ENCODE data around the gene PCDHB14. TPM values are rescaled to one million over a fixed set of nuclear protein-coding genes. Genes with fewer than 3 reads are reported as not detected.
A peak's percentile ranks its signal among the peaks of the same experiment; 100 is the strongest.
"Not testable (repeated sequence)": the region's sequence is repeated elsewhere in the genome, so short reads cannot be mapped to it uniquely, and the experiment has no call there.

The PCDHB14 gene
- total RNA-seq, 1 experiment from 2014 or later = 0.07 TPM

GRCh38 chr5:141236516-141237313 is 13.6 kb downstream of the PCDHB14 start:
- Histone ChIP-seq H3K4me3 (no peak overlapping the region), H3K36me3 (ENCODE audit: low read depth) (no peaks in the 10 kb centered on the region), H3K4me2 (no peak overlapping the region), H3K9me3 (ENCODE audit: insufficient read depth, low read depth) (no peaks in the 10 kb centered on the region), H3K9me2 (ENCODE audit: insufficient read depth) (no peaks in the 10 kb centered on the region), H3K4me1 (replicated peaks; ENCODE audit: insufficient read depth) (no peaks in the 10 kb centered on the region), H3K27ac (no peak overlapping the region), H2AFZ (no peak overlapping the region), H3F3A (ENCODE audit: insufficient read depth, low read depth) (no peaks in the 10 kb centered on the region), H3K79me2 (ENCODE audit: low read depth) (no peaks in the 10 kb centered on the region), H4K20me1 (ENCODE audit: insufficient read depth) (no peaks in the 10 kb centered on the region), H3K27me3 (ENCODE audit: insufficient read depth, low read depth) (peaks cover 3% of the 10 kb centered on the region; the same call in 1 of the 2 replicates)
- DNase-seq = no peak
- ChIA-PET CTCF (no interaction called here), POLR2A (ENCODE audit: unreplicated experiment) (no interaction called here)
- intact Hi-C loops (cut with micrococcal nuclease; ENCODE audit: unreplicated experiment) = no loop called here
- BruUV-seq (replicated peaks) = no TSS peak
- TF ChIP-seq EZH2 (IDR thresholded peaks at IDR 0.05; ENCODE audit: low read depth) (no peak), CTCF (conservative IDR thresholded peaks at IDR 0.05) (no peak)

GRCh38 chr5:141241496-141241895 is 18.4 kb downstream of the PCDHB14 start:
- no peaks in the 10 kb centered on the region for H3K36me3 ChIP-seq (ENCODE audit: low read depth)
- no TSS peak for BruUV-seq (replicated peaks)
- H3K4me1 ChIP-seq (replicated peaks; ENCODE audit: insufficient read depth) = no peaks in the 10 kb centered on the region
- ChIA-PET POLR2A (ENCODE audit: unreplicated experiment) (no interaction called here), CTCF (interaction anchor here (0.5 kb wide), 1 partner anchor 317 kb away, joined by 6 read pairs; no protein-coding TSS in a partner anchor)
- no peak overlapping the region for H3K4me2 ChIP-seq
- 0 out of 2 replicates have a peak, but pooled peaks cover 3% of the 10 kb centered on the region for H3K27me3 ChIP-seq (ENCODE audit: insufficient read depth, low read depth)
- no peak overlapping the region for H3K27ac ChIP-seq
- H3K4me3 ChIP-seq = no peak overlapping the region
- DNase-seq = no peak
- no peaks in the 10 kb centered on the region for H4K20me1 ChIP-seq (ENCODE audit: insufficient read depth)
- TF ChIP-seq CTCF (conservative IDR thresholded peaks at IDR 0.05) (no peak), EZH2 (IDR thresholded peaks at IDR 0.05; ENCODE audit: low read depth) (no peak)
- peaks cover 6% of the 10 kb centered on the region; the same call in 1 of the 2 replicates for H3K9me3 ChIP-seq (ENCODE audit: insufficient read depth, low read depth)
- intact Hi-C loops (cut with micrococcal nuclease; ENCODE audit: unreplicated experiment) = no loop called here
- no peaks in the 10 kb centered on the region for H3K9me2 ChIP-seq (ENCODE audit: insufficient read depth)
- no peaks in the 10 kb centered on the region for H3K79me2 ChIP-seq (ENCODE audit: low read depth)
- no peak overlapping the region for H2AFZ ChIP-seq
- H3F3A ChIP-seq (ENCODE audit: insufficient read depth, low read depth) = no peaks in the 10 kb centered on the region

- H3K9me2 ChIP-seq (ENCODE audit: insufficient read depth) = no peaks in the 10 kb centered on the region
- H3K4me2 ChIP-seq = peak within 1 kb of the TSS; percentile 61
- H3F3A ChIP-seq (ENCODE audit: insufficient read depth, low read depth) = no peaks in the 10 kb centered on the region
- no TSS peak for BruUV-seq (replicated peaks)
- H3K79me2 ChIP-seq (ENCODE audit: low read depth) = no peaks in the 10 kb centered on the region
- ChIA-PET POLR2A (ENCODE audit: unreplicated experiment) (no interaction called here), CTCF (interaction anchor here (0.6 to 0.7 kb wide), 3 partner anchors 109 to 344 kb away, joined by 3 to 6 read pairs (median 6); partner anchors contain the start of gene PCDHGC3)
- no peaks in the 10 kb centered on the region for H3K36me3 ChIP-seq (ENCODE audit: low read depth)
- H3K9me3 ChIP-seq (ENCODE audit: insufficient read depth, low read depth) = peaks cover 7% of the 10 kb centered on the region; the same call in 1 of the 2 replicates
- H3K4me3 ChIP-seq = peak within 1 kb of the TSS; percentile 45; the same call in 1 of the 2 replicates
- no peak within 1 kb of the TSS for H3K27ac ChIP-seq
- TF ChIP-seq CTCF (conservative IDR thresholded peaks at IDR 0.05) (peak; percentile 45), EZH2 (IDR thresholded peaks at IDR 0.05; ENCODE audit: low read depth) (no peak)
- H3K4me1 ChIP-seq (replicated peaks; ENCODE audit: insufficient read depth) = no peaks in the 10 kb centered on the region
- DNase-seq = peak in 1 of 2 experiments; percentile 11
- H4K20me1 ChIP-seq (ENCODE audit: insufficient read depth) = no peaks in the 10 kb centered on the region
- intact Hi-C loops (cut with micrococcal nuclease; ENCODE audit: unreplicated experiment) = no loop called here
- H2AFZ ChIP-seq = peak within 1 kb of the TSS; percentile 57
- 0 out of 2 replicates have a peak, but pooled peaks cover 3% of the 10 kb centered on the region for H3K27me3 ChIP-seq (ENCODE audit: insufficient read depth, low read depth)
Measured at GRCh38 chr5:141245250-141245717, 22.1 kb downstream of the PCDHB14 start, which contains the start of gene PCDHB15. TSS of gene PCDHB15 (plus strand) at chr5:141245395. CDS start at chr5:141245579, 184 bp downstream.

GRCh38 chr5:141246971-141247370 is 23.8 kb downstream of the PCDHB14 start:
- H2AFZ ChIP-seq; BruUV-seq (replicated peaks); H3K4me2 ChIP-seq; intact Hi-C loops (cut with micrococcal nuclease; ENCODE audit: unreplicated experiment); CTCF ChIA-PET; H3K36me3 ChIP-seq (ENCODE audit: low read depth); H3K27ac ChIP-seq; H3K4me3 ChIP-seq; H3K4me1 ChIP-seq (replicated peaks; ENCODE audit: insufficient read depth); H3K9me2 ChIP-seq (ENCODE audit: insufficient read depth); POLR2A ChIA-PET (ENCODE audit: unreplicated experiment); H4K20me1 ChIP-seq (ENCODE audit: insufficient read depth); H3K27me3 ChIP-seq (ENCODE audit: insufficient read depth, low read depth); H3K79me2 ChIP-seq (ENCODE audit: low read depth); H3F3A ChIP-seq (ENCODE audit: insufficient read depth, low read depth); DNase-seq; H3K9me3 ChIP-seq (ENCODE audit: insufficient read depth, low read depth): not testable (repeated sequence)

- intact Hi-C loops (cut with micrococcal nuclease; ENCODE audit: unreplicated experiment); H3K4me2 ChIP-seq; H3K36me3 ChIP-seq (ENCODE audit: low read depth); BruUV-seq (replicated peaks); POLR2A ChIA-PET (ENCODE audit: unreplicated experiment); H3K27me3 ChIP-seq (ENCODE audit: insufficient read depth, low read depth); DNase-seq; H3F3A ChIP-seq (ENCODE audit: insufficient read depth, low read depth); H3K4me3 ChIP-seq; H3K9me2 ChIP-seq (ENCODE audit: insufficient read depth); H3K9me3 ChIP-seq (ENCODE audit: insufficient read depth, low read depth); H4K20me1 ChIP-seq (ENCODE audit: insufficient read depth); H2AFZ ChIP-seq; CTCF ChIA-PET; H3K4me1 ChIP-seq (replicated peaks; ENCODE audit: insufficient read depth); H3K79me2 ChIP-seq (ENCODE audit: low read depth); H3K27ac ChIP-seq: not testable (repeated sequence)
Measured at GRCh38 chr5:141247434-141247833, 24.3 kb downstream of the PCDHB14 start.

All from PC-9 (cell line).